Nucleus accumbens (tissue), 56 donors: ENCODE measurements around the gene LRRFIP1.

Experiments
- DNase-seq, 56 donors: peaks; one replicate each; lab custom pipeline; 2025; lab: John Stamatoyannopoulos, UW

LRRFIP1 gene

GRCh38 chr2:237696461-237696860, 69.1 kb downstream of the LRRFIP1 start:
- DNase-seq = no peak

DNA sequence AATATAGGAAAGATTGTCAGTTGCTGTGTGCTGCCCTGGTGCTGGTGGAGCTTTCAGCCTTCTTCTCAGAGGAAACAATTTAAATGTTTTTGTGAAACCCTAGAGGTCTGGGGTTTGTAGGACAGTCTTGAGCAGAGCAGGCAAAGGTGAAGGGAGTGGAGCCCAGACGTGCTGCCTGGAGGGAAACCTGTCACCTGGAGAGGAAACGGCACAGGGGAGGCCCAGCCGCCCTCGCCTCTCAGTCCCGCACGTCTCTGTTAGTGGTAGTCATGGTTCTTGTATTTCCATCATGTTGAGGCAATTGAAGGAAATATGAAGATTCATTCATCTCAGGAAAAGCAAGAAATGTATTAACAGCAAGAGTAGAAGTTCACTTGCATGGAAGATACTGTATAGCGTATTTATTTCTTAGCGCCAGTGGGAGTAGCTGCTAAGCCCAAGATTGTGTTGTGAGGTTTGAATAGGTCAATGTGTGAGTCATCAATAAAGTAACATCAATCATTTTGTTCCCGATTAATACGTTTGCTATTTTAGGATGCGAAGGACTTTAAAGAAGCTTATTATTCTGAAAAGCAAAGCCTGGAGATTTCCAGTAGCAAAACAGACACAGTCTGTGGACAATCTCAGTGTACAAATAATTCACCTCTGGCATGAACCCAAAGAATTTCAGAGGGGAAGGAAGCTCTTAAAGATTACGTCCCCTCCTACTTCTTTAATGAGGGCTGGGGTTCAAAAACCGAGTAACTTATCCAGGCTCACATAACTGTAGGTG, 70.4 kb downstream of the LRRFIP1 start:
- DNase-seq = no peak

DNA sequence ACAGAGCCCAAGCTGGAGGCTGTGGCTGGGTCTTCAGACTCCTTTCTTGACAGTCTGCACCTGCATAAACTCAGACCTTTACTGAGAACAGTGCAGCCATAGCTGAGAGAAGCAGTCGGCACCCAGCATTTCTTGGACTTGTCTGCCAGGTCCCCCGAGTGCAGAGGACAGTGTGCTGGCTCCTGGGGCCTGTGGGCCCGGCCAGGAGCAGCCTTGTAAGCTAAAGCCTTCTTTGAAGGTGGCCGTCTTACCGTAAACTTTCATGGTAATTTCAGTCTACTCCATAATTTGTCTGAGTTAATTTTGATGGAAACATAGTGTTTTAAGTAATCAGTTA, 70.9 kb downstream of the LRRFIP1 start:
- DNase-seq = no peak

- no peak for DNase-seq
These were observed 72.6 kb downstream of the LRRFIP1 start for GRCh38 chr2:237699870-237700511.

DNA sequence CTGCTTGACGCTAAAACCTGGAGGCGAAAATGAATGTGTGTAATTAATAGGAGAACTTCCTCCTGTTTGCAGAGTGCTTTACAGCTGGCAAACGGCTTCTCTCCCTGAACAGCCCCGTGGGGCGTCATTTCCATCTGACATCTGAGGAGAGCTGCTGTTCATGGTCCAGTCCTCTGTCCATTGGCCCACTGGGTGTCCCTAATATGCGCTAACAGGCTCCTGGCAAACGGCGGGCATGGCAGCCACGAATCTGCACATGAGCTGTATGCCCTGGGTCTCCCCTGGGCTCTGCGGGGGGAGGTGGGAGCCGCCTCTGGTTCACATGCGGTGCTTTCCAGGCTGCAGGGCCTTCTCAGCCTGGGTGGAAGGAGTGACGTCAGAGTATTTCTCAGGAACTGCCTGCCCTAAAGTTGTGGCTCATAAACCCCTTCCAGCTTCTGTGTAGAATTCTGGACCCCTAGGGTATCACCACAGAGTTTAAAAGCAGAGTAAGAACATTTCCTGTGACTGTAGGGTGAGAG, 73.2 kb downstream of the LRRFIP1 start:
- peak in 6 of 56 donors; percentile 11 to 46 (median 30) for DNase-seq

DNA sequence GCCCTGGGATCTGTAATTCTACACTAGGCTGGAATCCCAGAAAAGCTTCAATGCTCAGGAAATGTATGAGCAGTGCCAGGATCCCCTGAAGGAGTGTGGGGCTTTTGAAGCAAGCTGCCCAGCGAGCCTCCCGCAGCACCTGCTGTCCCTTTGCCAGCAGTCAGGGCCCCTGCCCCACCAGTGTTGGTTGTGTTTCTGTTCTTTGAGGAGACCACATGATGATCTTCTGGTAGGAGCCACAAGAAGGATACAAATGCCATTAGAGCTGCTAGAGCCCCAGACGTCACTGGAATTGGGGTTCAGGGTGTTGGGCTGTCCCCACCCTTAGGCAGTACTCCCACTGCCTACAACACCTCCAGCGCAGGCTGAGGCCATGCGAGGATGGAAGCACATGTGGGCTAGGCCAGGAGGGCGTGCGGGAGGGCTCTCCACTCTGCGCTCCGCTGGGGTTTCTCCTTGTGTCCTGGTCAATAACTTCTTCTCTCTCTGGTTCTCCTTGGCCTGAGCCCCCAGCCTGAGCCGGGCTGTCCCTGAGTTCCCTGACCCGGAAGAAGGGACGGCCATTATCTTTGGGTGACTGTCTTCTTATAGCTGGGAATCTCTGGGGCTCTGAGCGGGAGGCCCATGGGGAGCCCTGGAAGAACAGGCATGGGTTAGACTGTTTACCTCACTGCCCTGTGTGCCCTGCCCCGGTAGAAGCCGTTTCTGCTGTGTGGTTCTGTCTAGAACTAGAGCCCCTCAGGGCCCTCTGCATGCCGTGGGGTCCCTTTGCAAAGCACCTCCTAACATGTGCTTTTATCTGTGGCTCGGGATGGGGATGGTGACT, 73.9 kb downstream of the LRRFIP1 start:
- no peak for DNase-seq

DNA sequence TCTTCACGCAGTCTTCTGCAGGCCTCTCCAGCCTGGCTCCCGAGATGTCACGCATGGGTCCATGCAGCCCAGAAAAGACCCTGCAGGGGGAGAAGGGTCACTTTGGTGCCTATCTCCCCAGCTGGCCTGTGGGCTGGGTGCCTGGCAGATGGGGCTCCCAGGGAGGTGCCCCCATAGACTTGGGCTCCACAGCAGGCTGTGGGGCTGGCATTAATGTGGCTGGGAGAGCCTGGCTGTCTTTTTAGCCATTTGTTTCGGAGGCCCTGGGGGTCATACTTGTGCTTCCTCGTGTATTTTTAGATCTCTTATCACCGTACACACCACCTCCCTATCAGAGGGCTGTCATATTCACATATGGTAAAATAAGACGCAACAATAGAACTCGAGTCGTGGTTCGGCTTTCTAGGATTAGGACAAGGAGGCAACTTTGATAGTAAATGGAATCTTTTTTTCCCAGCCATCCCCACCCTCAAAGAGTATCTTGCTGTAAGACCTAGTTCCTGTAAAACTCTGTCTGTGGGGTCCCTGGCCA, 74.5 kb downstream of the LRRFIP1 start:
- DNase-seq = no peak

DNA sequence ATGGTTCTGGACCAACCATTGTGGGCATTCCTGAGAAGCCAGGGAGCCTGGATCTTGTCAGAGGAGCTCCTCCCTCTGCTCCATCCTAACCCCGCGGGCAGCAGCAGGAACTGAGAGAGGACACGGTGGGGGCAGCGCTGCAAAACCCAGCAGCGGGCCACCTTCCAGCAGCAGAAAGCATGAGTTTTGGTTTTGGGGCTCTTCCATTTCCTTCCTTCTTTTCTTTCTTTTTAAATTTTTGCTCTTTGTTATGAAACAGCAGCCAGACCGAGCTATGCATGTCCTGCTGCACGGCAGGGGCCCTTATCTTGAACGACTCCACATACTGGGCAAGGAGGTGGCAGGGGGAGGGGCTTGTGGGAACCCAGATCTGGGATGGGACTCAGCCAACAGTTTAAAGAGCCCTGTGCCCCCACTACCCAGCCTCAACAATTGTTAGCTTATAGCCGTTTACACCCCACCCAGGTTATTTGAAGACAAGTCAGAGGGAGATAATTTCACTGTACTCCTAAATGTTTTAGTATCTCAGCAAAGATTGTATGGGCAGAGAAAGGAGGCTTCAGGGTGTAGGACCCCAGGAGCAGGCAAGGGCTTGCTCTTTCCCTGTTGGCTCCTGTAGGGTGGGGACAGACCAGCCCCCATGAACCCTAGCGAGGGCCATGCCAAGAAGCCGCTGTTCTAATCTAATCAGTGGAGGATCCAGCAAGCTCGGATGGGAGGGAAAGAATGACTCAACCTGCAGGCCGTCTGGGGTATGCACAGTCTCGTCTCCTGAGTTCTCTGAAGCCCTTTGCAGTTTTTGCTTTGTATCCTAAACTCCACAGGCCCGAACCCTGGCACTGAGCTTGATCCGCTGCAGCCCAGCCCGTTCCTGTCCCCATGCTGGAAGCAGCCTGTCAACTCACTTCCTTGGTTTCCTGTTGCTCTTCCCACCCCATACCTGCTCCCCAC, 75.3 kb downstream of the LRRFIP1 start:
- DNase-seq = peak in 1 of 56 donors; percentile 23

- no peak for DNase-seq
These were observed 77.4 kb downstream of the LRRFIP1 start for GRCh38 chr2:237704501-237705434.

DNA sequence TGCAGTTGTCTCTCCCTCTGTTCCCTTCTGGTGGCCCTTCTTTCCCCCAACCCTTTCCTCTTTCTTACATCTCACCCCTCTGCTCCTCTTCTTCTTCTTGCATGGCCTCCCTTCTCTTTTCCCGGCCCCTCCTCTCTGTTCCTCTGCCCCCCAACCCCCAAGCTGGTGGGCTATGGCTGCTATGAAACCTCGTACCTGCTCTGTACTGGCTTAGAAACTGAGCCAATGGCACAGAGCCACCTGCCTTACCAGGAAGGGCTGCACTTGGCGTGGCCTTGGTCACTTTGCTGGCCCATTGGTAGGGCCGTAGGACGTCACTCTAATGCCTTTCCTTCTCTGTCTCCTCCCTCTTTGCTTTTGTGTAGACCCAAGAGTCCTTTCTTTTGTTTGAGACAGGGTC, 78.9 kb downstream of the LRRFIP1 start:
- no peak for DNase-seq

GRCh38 chr2:237708065-237708398, 80.6 kb downstream of the LRRFIP1 start:
- no peak for DNase-seq

DNA sequence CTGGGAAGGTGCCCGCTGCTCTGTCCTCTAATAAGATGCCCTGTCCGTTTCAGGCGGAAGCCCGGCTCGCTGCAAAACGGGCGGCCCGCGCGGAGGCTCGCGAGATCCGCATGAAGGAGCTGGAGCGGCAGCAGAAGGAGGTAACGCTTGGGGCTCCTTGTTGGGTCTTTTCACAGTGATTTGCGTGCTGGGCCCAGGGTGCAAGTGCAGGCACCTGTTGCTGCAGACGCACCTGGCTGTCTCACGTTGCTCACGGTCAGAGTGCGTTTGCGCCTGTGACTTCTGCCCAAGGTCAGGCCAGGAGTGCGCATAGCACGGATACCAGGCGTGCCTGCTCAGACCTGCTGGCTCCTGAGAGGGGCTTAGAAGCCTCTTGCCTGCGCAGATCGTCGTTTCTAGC, 81.1 kb downstream of the LRRFIP1 start:
- no peak for DNase-seq

GRCh38 chr2:237708961-237709360, 81.6 kb downstream of the LRRFIP1 start:
- no peak for DNase-seq

DNA sequence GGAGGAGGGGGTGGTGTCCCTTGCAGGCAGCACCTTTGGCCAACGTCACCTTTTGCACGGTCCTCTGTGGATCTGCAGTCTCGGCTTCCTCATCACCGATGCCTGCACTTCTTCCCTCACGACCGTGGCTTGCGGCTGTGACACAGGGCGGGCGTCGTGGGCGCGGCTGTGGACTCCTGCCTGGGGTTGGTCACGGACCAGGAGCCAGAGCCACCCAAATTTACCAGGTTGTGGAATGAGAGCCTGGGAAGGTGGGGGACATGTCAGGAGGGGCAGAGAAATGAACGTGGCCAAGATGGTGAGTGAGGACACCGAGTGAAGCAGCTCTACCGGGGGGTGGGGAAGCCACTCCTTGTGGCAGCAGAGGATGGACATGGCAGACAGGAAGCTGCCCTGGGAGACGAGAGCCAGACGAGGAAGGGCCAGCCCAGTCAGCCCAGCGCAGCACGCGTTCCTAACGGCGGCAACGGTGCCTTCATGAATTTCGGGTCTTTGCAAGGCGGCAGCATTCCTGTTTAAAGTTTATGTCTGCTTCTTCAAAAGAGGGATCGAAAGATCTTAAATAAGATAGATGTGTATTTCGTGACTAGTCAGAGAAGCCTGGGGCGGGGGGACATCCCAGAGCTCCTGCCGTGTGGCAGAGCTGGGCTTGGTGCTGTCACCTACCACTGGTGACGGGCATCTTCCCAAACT, 84.2 kb downstream of the LRRFIP1 start:
- no peak for DNase-seq

- no peak for DNase-seq
These were observed 85.3 kb downstream of the LRRFIP1 start for GRCh38 chr2:237712477-237713377.

DNA sequence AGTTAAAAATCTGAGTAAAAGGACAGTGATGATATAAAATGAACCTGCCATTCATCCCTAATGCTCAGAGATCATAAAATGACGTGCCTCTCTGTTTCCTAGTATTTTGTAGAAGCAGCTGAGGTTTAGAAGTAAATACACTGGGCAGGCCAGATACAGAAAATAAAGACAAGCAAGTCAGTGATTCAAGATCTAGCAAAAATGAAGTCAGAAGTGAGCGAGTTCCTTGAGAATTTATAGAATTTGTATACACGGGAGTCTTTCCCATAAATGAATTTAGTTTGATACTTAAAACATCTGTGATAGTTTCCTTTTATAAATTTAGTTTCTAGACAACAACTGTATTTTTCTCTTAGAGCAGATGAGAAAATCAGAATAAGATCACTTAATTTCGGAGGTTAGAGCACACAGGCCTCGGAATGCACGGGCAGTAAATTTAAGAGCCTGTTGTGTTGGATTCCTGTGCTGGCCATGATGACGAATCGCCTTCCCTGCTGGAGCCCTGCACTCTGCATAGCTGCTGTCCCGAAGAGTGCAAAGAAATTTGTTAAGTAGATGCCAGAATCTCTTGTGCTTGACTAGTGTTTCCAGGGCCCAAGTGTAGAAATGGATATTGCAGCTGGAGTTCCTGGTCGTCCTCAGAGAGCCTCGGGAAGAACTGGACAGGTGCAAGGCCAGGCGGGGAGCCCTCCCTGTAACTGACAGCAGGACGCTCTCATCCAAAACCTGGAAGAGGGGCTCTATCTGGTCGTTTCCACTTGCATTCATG, 87.5 kb downstream of the LRRFIP1 start:
- peak in 1 of 56 donors; percentile 27 for DNase-seq
